ENCODE measurements around the gene MYO1B.

The MYO1B gene

GRCh38 chr2:191319186-191319585 is 74.0 kb downstream of the MYO1B start:
- in situ Hi-C loops (cut with MboI; ENCODE audit: low sequenced_read_pairs): no loop called here

- in situ Hi-C loops (cut with MboI; ENCODE audit: low sequenced_read_pairs): no loop called here
Measured at GRCh38 chr2:191320881-191321280, 75.7 kb downstream of the MYO1B start.

- in situ Hi-C loops (cut with MboI; ENCODE audit: low sequenced_read_pairs): no loop called here
Measured at GRCh38 chr2:191321861-191322662, 76.9 kb downstream of the MYO1B start.

- in situ Hi-C loops (cut with MboI; ENCODE audit: low sequenced_read_pairs): no loop called here
Measured at GRCh38 chr2:191322828-191323506, 77.8 kb downstream of the MYO1B start.

- in situ Hi-C loops (cut with MboI; ENCODE audit: low sequenced_read_pairs): no loop called here
Measured at GRCh38 chr2:191325651-191326365, 80.6 kb downstream of the MYO1B start.

GRCh38 chr2:191327484-191327883 is 82.3 kb downstream of the MYO1B start:
- in situ Hi-C loops (cut with MboI; ENCODE audit: low sequenced_read_pairs): no loop called here

- in situ Hi-C loops (cut with MboI; ENCODE audit: low sequenced_read_pairs): no loop called here
Measured at GRCh38 chr2:191328150-191328809, 83.1 kb downstream of the MYO1B start.

- in situ Hi-C loops (cut with MboI; ENCODE audit: low sequenced_read_pairs): no loop called here
Measured at GRCh38 chr2:191329841-191330240, 84.6 kb downstream of the MYO1B start.

- in situ Hi-C loops (cut with MboI; ENCODE audit: low sequenced_read_pairs): no loop called here
Measured at GRCh38 chr2:191333911-191334357, 88.7 kb downstream of the MYO1B start.

GRCh38 chr2:191335875-191336464 is 90.8 kb downstream of the MYO1B start:
- in situ Hi-C loops (cut with MboI; ENCODE audit: low sequenced_read_pairs): no loop called here

- in situ Hi-C loops (cut with MboI; ENCODE audit: low sequenced_read_pairs): no loop called here
Measured at GRCh38 chr2:191341436-191341835, 96.2 kb downstream of the MYO1B start.

GRCh38 chr2:191343796-191344338 is 98.7 kb downstream of the MYO1B start:
- in situ Hi-C loops (cut with MboI; ENCODE audit: low sequenced_read_pairs): no loop called here

- in situ Hi-C loops (cut with MboI; ENCODE audit: low sequenced_read_pairs): no loop called here
Measured at GRCh38 chr2:191345788-191346187, 100.6 kb downstream of the MYO1B start.

- in situ Hi-C loops (cut with MboI; ENCODE audit: low sequenced_read_pairs): no loop called here
Measured at GRCh38 chr2:191347154-191347553, 102.0 kb downstream of the MYO1B start.

GRCh38 chr2:191347881-191348280 is 102.7 kb downstream of the MYO1B start:
- in situ Hi-C loops (cut with MboI; ENCODE audit: low sequenced_read_pairs): no loop called here

GRCh38 chr2:191349990-191350389 is 104.8 kb downstream of the MYO1B start:
- in situ Hi-C loops (cut with MboI; ENCODE audit: low sequenced_read_pairs): no loop called here

- in situ Hi-C loops (cut with MboI; ENCODE audit: low sequenced_read_pairs): no loop called here
Measured at GRCh38 chr2:191350826-191351225, 105.6 kb downstream of the MYO1B start.

- in situ Hi-C loops (cut with MboI; ENCODE audit: low sequenced_read_pairs): no loop called here
Measured at GRCh38 chr2:191351298-191351697, 106.1 kb downstream of the MYO1B start.

GRCh38 chr2:191351921-191352320 is 106.7 kb downstream of the MYO1B start:
- in situ Hi-C loops (cut with MboI; ENCODE audit: low sequenced_read_pairs): no loop called here

- in situ Hi-C loops (cut with MboI; ENCODE audit: low sequenced_read_pairs): no loop called here
Measured at GRCh38 chr2:191352536-191352935, 107.3 kb downstream of the MYO1B start.
